H9 (cell line): Measurements from ENCODE around the gene AP1AR. TPM values are rescaled to one million over a fixed set of nuclear protein-coding genes. Genes with fewer than 3 reads are reported as not detected.

Experiments
- DNase-seq: peaks from one replicate; pipeline ENCODE4 v3.0.0-alpha.2; 2017
- H2AFZ ChIP-seq: one replicate; pipeline ENCODE4 v1.6.1; 2013; ENCODE audit warnings: mild to moderate bottlenecking, low read length, control low read depth, moderate library complexity
- H2AK5ac ChIP-seq: 2 replicates; pipeline ENCODE4 v1.6.1; 2013; ENCODE audit warnings: low read length, control low read depth, mixed read lengths; ENCODE audit not compliant: insufficient read length
- H2BK120ac ChIP-seq: one replicate; pipeline ENCODE4 v1.6.1; 2013; ENCODE audit warnings: low read depth, mild to moderate bottlenecking, low read length, control low read depth, inconsistent platforms; ENCODE audit not compliant: poor library complexity, severe bottlenecking
- H2BK12ac ChIP-seq: 2 replicates; pipeline ENCODE4 v1.6.1; 2013; ENCODE audit warnings: low read length, control low read depth, mixed read lengths, low read depth; ENCODE audit not compliant: insufficient read length
- H2BK15ac ChIP-seq: 2 replicates; pipeline ENCODE4 v1.6.1; 2013; ENCODE audit warnings: low read depth, low read length, control low read depth
- H2BK20ac ChIP-seq: one replicate; pipeline ENCODE4 v1.6.1; 2013; ENCODE audit warnings: low read depth, mild to moderate bottlenecking, low read length, control low read depth, inconsistent platforms; ENCODE audit not compliant: poor library complexity, severe bottlenecking
- H2BK5ac ChIP-seq: 2 replicates; pipeline ENCODE4 v1.6.1; 2013; ENCODE audit warnings: low read length, control low read depth, mixed read lengths; ENCODE audit not compliant: insufficient read length
- H3K14ac ChIP-seq: 2 replicates; pipeline ENCODE4 v1.6.1; 2013; ENCODE audit warnings: low read length, control low read depth; ENCODE audit not compliant: insufficient read depth
- H3K18ac ChIP-seq: 2 replicates; pipeline ENCODE4 v1.6.1; 2013; ENCODE audit warnings: low read depth, mild to moderate bottlenecking, mixed read lengths, low read length, control low read depth; ENCODE audit not compliant: insufficient read length
- H3K23ac ChIP-seq: 2 replicates; pipeline ENCODE4 v1.6.1; 2013; ENCODE audit warnings: low read length, control low read depth, mixed read lengths, low read depth; ENCODE audit not compliant: insufficient read length
- H3K23me2 ChIP-seq: 2 replicates; pipeline ENCODE4 v1.6.1; 2013; ENCODE audit warnings: low read depth, mild to moderate bottlenecking, mixed read lengths, low read length, control low read depth; ENCODE audit not compliant: insufficient read length, poor library complexity, severe bottlenecking
- H3K27ac ChIP-seq: 2 replicates; pipeline ENCODE4 v1.5.1; 2013; ENCODE audit warnings: low read length, control low read depth, mixed read lengths, low read depth; ENCODE audit not compliant: insufficient read length
- H3K27me3 ChIP-seq: 2 replicates; pipeline ENCODE4 v1.6.1; 2013; ENCODE audit warnings: low read length, control low read depth, inconsistent platforms; ENCODE audit not compliant: insufficient read depth
- H3K4ac ChIP-seq: 2 replicates; pipeline ENCODE4 v1.6.1; 2013; ENCODE audit warnings: low read depth, mild to moderate bottlenecking, control low read depth, inconsistent platforms, low read length, moderate library complexity
- H3K4me1 ChIP-seq: 2 replicates; pipeline ENCODE4 v1.6.1; 2013; ENCODE audit warnings: low read length, control low read depth, inconsistent platforms; ENCODE audit not compliant: insufficient read depth
- H3K4me2 ChIP-seq: 2 replicates; pipeline ENCODE4 v1.6.1; 2013; ENCODE audit warnings: low read length, control low read depth, mixed read lengths; ENCODE audit not compliant: insufficient read length, insufficient read depth
- H3K56ac ChIP-seq: 2 replicates; pipeline ENCODE4 v1.6.1; 2013; ENCODE audit warnings: low read depth, mild to moderate bottlenecking, mixed read lengths, low read length, control low read depth; ENCODE audit not compliant: insufficient read length
- H3K79me1 ChIP-seq: 2 replicates; pipeline ENCODE4 v1.6.1; 2013; ENCODE audit warnings: low read depth, mild to moderate bottlenecking, moderate library complexity, low read length, control low read depth, inconsistent platforms; ENCODE audit not compliant: insufficient read depth, poor library complexity, severe bottlenecking
- H3K79me2 ChIP-seq: 2 replicates; pipeline ENCODE4 v1.6.1; 2013; ENCODE audit warnings: low read length, control low read depth, inconsistent platforms; ENCODE audit not compliant: insufficient read depth
- H3K9ac ChIP-seq: 2 replicates; pipeline ENCODE4 v1.6.1; 2013; ENCODE audit warnings: low read length, control low read depth, mixed read lengths; ENCODE audit not compliant: insufficient read length; ENCODE audit errors: extremely low read depth
- H3K9me3 ChIP-seq: one replicate; pipeline ENCODE4 v1.6.1; 2013; ENCODE audit warnings: low read depth, low read length, inconsistent platforms; ENCODE audit not compliant: control insufficient read depth
- H3T11ph ChIP-seq: one replicate; pipeline ENCODE4 v1.6.1; 2013; ENCODE audit warnings: mild to moderate bottlenecking, low read length, control low read depth, inconsistent platforms
- H4K20me1 ChIP-seq: one replicate; pipeline ENCODE4 v1.6.1; 2013; ENCODE audit not compliant: control insufficient read depth, insufficient read length, insufficient read depth
- H4K5ac ChIP-seq: 2 replicates; pipeline ENCODE4 v1.6.1; 2013; ENCODE audit warnings: low read depth, mild to moderate bottlenecking, mixed read lengths, low read length, control low read depth; ENCODE audit not compliant: insufficient read length
- H4K8ac ChIP-seq: replicated peaks from 2 replicates; pipeline ENCODE4 v1.6.1; 2013; ENCODE audit warnings: low read length, control low read depth, mixed read lengths, low read depth; ENCODE audit not compliant: insufficient read length
- H4K91ac ChIP-seq: 2 replicates; pipeline ENCODE4 v1.6.1; 2013; ENCODE audit warnings: low read depth, mild to moderate bottlenecking, moderate library complexity, mixed read lengths, low read length, control low read depth; ENCODE audit not compliant: insufficient read length
- H3K27ac Mint-ChIP-seq, 3 experiments: 2 replicates in 2 of 3; 3 replicates in 1 of 3; pipeline ENCODE4 v1.8.0; 2020 to 2021; ENCODE audit warnings: mixed read lengths in 3 of 3, mild to moderate bottlenecking in 1 of 3, moderate library complexity in 1 of 3
- H3K27me3 Mint-ChIP-seq: 2 replicates; pipeline ENCODE4 v1.8.0; 2021; ENCODE audit warnings: low read depth, mild to moderate bottlenecking, moderate library complexity, mixed read lengths
- H3K36me3 Mint-ChIP-seq, 3 experiments: 2 replicates in 2 of 3; 3 replicates in 1 of 3; pipeline ENCODE4 v1.8.0; 2020 to 2021; ENCODE audit warnings: low read depth in 3 of 3, mixed read lengths in 3 of 3; ENCODE audit not compliant: insufficient read depth in 1 of 3
- H3K4me1 Mint-ChIP-seq, 2 experiments: 2 replicates each; pipeline ENCODE4 v1.8.0; 2020; ENCODE audit warnings: mixed read lengths in 2 of 2
- H3K4me3 Mint-ChIP-seq, 2 experiments: 2 replicates in 1 of 2; 3 replicates in 1 of 2; pipeline ENCODE4 v1.8.0; 2020 to 2021; ENCODE audit warnings: mild to moderate bottlenecking in 2 of 2, mixed read lengths in 2 of 2, moderate library complexity in 1 of 2
- H3K9me3 Mint-ChIP-seq, 2 experiments: 2 replicates in 1 of 2; 3 replicates in 1 of 2; pipeline ENCODE4 v1.8.0; 2020; ENCODE audit warnings: mild to moderate bottlenecking in 2 of 2, mixed read lengths in 2 of 2, moderate library complexity in 1 of 2
- WGBS: extraction: QIAGEN DNeasy Blood & Tissue Kit; methylation state at CpG from one replicate; pipeline ENCODE4 v1.1.7; 2013; ENCODE audit warnings: missing lambda C conversion rate, low lambda C conversion rate, mixed read lengths; ENCODE audit not compliant: insufficient read length; ENCODE audit errors: extremely low coverage; 5-methylcytosine and 5-hydroxymethylcytosine counted together
- total RNA-seq: library from RNA; stranded (reverse); gene quantifications from 2 replicates; pipeline ENCODE4 v1.2.1, GENCODE V29; 2021
- TF ChIP-seq, protein P1 (sequence below): fragments of 200-600 bp; sonication (generic); conservative IDR thresholded peaks from 3 replicates; pipeline ENCODE4 v1.8.0; 2021; ENCODE audit warnings: antibody characterized with exemption, mild to moderate bottlenecking

The AP1AR gene
- total RNA-seq, 1 experiment from 2014 or later, result 24.2 TPM

DNA sequence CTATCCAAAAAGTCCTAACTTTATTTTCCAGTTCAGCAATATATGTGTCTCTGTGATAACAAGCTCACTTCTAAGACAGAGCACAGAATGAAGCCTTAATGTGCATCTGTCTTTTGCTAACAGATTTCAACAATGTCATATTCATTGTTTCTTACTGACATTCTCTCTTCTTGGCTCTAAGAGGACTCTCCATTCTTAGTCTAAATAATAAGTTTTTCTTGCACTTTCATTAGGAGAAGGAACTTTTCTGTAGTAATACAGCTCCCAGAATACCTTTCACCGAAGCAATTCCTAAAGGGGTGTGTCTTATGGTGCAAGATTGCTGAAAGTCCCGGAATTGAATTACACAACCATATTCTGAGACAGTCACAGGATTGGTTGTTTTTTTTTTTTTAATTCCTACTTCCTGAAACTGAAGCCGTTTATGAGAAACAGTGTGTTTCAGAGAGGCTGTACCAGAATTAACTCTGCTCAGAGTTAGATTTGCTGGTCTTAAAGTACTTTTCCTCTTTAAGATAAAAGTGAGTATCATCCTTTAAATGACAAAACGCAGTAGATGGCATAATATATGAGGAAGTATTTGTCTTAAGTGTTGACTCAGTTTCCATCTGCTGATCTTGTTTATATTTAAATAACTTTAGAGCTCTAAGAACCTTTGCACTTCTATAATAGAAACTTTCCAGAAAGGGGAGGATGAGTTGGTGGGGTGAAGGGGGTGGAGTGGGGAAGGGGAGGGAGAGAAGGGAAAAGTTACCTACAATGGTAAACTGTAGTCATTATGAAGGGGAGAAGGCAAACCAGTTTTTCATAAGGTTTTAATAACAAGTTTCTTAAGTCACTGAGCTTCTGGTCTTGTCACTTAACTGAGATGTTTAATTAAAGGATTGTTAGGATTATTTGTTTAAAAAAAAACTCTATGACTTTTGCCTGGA lies 65.6 kb downstream of the AP1AR start, which contains the start of gene ALPK1:
Gene ALPK1 (plus strand): TSS at position 421 of the 932 bp plus-strand sequence.
- no peak within 1 kb of the TSS for H2AK5ac ChIP-seq
- no peaks in the 10 kb centered on the region for H3K27me3 ChIP-seq
- Mint-ChIP-seq H3K27me3 (no peaks in the 10 kb centered on the region; the same call in 1 of the 2 replicates), H3K4me3 (no peak within 1 kb of the TSS), H3K36me3 (no peaks in the 10 kb centered on the region), H3K9me3 (no peaks in the 10 kb centered on the region), H3K4me1 (no peaks in the 10 kb centered on the region), H3K27ac (no peak within 1 kb of the TSS)
- no peak within 1 kb of the TSS for H2AFZ ChIP-seq
- H3K4me2 ChIP-seq, result no peak within 1 kb of the TSS
- H2BK15ac ChIP-seq, result no peak within 1 kb of the TSS
- H3K56ac ChIP-seq, result no peak within 1 kb of the TSS
- H3K18ac ChIP-seq, result no peak within 1 kb of the TSS
- H3K27ac ChIP-seq, result no peak within 1 kb of the TSS
- H2BK120ac ChIP-seq, result no peak within 1 kb of the TSS
- no peak within 1 kb of the TSS for H2BK20ac ChIP-seq
- no peaks in the 10 kb centered on the region for H3K79me1 ChIP-seq
- no peak for DNase-seq
- no peak within 1 kb of the TSS for H2BK12ac ChIP-seq
- H4K5ac ChIP-seq, result no peak within 1 kb of the TSS
- no peak within 1 kb of the TSS for H2BK5ac ChIP-seq
- H4K8ac ChIP-seq, result no peak within 1 kb of the TSS
- H4K91ac ChIP-seq, result no peak within 1 kb of the TSS
- TF ChIP-seq, protein P1, sequence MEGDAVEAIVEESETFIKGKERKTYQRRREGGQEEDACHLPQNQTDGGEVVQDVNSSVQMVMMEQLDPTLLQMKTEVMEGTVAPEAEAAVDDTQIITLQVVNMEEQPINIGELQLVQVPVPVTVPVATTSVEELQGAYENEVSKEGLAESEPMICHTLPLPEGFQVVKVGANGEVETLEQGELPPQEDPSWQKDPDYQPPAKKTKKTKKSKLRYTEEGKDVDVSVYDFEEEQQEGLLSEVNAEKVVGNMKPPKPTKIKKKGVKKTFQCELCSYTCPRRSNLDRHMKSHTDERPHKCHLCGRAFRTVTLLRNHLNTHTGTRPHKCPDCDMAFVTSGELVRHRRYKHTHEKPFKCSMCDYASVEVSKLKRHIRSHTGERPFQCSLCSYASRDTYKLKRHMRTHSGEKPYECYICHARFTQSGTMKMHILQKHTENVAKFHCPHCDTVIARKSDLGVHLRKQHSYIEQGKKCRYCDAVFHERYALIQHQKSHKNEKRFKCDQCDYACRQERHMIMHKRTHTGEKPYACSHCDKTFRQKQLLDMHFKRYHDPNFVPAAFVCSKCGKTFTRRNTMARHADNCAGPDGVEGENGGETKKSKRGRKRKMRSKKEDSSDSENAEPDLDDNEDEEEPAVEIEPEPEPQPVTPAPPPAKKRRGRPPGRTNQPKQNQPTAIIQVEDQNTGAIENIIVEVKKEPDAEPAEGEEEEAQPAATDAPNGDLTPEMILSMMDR, result no peak
- no peaks in the 10 kb centered on the region for H4K20me1 ChIP-seq
- no peak within 1 kb of the TSS for H3K14ac ChIP-seq
- H3K4me1 ChIP-seq, result no peaks in the 10 kb centered on the region
- H3K23ac ChIP-seq, result no peak within 1 kb of the TSS
- no peaks in the 10 kb centered on the region for H3K23me2 ChIP-seq
- H3K9me3 ChIP-seq, result no peaks in the 10 kb centered on the region
- WGBS, result no CpG with 5 or more reads among the region's 4 CpGs
- no peak within 1 kb of the TSS for H3T11ph ChIP-seq
- no peak within 1 kb of the TSS for H3K9ac ChIP-seq
- no peak within 1 kb of the TSS for H3K4ac ChIP-seq
- H3K79me2 ChIP-seq, result no peaks in the 10 kb centered on the region
